HG03378 (cell line): Measurements from ENCODE around the gene BANK1.
"Not testable (repeated sequence)": the region's sequence is repeated elsewhere in the genome, so short reads cannot be mapped to it uniquely, and the experiment has no call there.

ENCODE experiments used
- ATAC-seq: cut with Tn5 transposase; IDR thresholded peaks from one replicate; pipeline ENCODE4 v1.9.1; 2021; ENCODE audit warnings: mild to moderate bottlenecking, moderate library complexity; ENCODE audit not compliant: unreplicated experiment

BANK1 gene

DNA sequence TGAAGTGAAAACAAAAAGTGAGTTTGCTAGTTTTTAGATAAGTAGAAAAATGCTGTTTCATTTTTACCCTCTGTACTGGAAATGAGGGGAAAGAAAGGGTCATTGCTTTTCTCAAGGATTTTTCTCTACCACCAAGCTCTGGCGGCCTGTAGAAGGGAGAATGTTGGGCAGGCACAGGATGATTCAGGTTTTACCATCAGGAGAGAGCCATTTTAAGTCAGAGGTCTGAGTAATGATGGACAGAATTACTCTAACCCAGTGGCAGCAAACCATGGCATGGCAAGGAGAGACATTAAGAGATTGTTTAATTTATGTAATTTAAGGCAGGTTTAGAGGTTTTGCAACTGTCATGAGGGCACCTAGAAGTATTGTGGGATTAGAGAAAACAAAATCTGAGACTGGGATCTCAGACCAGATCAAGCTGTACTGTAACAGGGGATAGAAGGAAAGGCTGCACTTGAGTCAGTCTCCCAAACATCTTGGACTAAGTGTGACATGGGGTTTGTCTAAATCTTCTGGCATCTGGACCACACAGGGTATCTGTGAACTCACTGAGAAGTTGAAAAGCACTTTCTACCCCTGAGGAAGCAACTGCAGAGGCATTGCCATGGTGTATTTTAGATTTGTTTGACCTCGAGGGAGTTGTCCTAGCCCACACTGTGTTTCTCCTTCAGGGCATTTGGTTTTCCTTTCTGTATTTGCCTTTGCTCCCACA lies 81.6 kb downstream of the BANK1 start:
- no peak for ATAC-seq

DNA sequence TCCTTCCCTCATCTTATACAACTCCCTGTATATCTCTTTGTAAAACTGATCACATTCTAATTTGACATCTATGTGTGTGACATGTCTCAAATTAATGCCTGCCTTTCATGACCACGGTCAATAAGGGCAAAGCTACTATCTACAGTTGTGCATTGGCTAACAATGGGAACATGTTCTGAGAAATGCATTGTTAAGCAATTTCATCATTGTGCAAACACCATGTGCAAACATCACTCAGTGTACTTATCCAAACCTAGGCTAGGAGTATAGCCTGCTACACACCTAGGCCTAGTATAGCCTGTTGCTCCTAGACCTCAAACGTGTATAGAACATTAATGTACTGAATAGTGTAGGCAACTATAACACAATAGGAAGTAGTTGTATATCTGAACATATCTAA lies 95.0 kb downstream of the BANK1 start:
- ATAC-seq, result no peak

DNA sequence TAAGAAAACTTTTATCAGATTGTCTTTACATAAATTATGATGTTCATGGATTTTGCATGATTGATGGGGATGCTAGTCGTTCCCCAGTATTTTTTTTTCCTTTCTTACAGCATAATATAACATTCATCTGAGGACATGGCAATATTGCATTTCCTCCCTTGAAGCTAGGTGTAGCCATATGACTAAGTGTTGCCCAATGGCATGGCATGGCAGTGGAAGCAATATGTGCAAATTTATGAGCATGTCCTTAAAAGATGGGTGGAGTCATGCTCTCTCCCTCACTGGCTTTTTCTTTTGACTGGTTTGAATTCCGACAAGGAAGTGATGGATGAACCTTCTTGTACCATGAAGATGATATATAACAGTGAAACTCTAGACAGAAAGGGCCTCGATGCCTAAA lies 96.3 kb downstream of the BANK1 start:
- ATAC-seq, result no peak

DNA sequence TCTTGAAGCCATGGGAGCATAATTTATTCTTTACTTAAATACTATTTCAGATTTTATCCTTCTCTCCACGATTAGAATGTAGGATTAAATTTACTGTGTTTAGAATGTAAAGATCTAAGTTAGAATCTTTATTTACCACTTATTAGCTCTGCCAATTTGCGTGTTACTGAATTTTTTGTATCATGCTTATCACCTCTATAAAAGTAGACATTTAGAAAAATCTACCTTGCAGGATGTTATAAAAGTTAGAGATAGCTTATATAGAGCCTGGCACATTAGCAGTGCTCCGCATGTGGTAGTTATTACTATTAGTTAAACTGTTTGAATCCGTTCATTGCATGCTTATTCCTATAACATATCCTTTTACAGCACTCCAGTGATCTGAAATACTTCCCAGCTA lies 97.9 kb downstream of the BANK1 start:
- ATAC-seq, result no peak

DNA sequence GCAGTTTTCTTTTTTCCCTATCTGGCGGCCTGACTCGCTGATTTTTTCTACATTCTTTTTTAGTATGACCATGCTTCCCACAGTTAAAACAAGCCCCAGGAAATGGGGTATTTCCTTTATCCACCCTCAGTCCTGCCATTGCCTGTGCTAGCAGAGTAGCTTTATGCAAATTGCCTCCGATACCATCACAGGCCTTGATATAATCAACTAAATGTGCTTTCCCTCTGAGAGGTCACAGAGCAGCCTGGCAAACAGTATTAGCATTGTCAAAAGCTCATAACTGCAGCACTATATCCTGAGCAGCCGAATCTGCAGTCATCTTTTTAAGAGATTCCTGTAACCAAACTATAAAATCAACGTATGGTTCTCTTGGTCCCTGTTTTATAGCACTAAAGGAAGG lies 115.0 kb downstream of the BANK1 start:
- not testable (repeated sequence) for ATAC-seq

DNA sequence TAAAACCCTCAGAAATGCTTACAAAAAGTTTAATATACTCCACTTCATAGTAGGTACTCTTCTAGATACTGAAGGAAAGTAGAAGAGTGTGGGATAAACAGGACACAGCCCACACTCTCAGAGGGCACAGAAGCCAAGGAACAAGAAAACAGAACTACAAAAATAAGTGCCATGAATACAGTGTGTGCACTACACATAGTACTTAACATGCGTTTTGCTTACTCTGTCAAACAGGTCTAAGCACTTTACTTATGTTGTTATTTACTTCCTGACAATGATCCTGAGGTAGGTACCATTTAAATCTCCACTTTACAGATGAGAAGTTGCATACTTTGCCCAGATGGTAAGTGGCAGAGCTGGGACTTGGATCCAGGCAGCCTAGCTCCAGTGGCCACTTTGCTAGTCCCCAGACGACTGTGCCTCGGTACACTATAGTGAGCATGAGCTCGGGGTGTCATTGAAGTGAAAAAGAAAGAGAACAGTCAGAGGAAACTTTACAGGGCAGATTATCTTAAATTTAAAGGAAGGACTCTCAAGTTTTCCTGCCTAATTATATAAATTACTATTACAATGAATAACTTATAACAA lies 120.3 kb downstream of the BANK1 start:
- no peak for ATAC-seq

DNA sequence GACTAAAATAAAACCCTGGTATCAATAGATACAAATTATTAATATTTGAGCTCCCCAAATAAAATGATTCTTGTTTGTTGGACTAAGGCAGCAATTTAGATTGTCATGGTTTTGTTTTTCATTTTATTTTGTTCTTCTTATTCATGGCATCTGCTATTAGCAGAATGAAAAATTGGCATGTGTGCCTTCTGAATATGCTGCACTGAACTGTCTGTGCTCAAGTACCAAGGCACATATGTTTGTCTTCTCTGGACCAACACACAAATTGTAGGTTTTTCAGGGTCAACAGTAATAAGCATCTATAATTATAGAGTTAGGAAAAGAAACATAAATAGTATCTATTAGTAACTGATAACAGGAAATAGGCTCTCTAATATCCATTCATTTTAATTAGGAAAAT lies 121.1 kb downstream of the BANK1 start:
- ATAC-seq, result no peak

DNA sequence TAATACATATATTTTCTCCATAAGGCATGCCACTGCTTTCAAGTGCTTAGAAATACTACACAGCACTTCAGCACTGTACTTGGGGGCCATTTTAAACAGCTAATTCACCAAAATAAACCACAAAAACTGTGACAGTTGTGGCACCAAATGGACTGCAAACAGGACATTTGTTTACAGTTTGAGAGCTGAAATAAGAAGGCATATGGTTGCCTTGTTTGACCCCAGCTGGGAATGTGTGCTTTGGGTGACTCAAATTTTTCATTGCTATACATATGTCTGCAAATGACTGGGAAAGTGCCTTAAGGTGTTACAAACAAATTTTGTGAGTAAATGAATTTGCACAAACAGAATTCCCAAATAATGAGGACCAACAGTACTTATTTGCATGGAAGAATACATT lies 124.2 kb downstream of the BANK1 start:
- ATAC-seq, result no peak

DNA sequence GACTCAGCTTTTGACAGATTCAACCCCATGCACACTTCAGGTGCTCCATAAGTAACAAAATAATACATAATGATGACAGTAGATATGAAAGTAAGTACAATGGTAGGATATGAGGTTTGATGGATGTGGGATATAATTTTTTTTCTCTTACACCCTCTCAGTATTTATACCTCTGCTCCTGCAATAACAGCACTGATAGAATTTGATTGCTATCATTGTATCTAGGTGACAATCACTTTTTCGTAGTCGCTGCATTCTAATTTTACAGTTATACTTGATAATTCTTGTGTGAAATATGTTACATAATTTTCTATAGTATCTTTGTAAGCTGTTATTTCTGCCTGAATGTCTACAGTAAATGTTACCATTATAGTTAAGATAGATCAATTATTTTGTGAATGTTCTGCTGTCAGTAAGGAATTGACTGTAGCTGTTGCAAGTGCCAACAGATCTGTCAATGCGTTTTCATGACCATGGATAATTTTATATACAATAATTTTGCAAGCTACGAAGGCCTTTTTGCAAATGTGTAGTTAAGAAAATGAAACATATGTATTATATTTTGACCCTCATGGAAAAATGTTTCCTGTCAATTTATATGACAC lies 128.9 kb downstream of the BANK1 start:
- ATAC-seq, result no peak

DNA sequence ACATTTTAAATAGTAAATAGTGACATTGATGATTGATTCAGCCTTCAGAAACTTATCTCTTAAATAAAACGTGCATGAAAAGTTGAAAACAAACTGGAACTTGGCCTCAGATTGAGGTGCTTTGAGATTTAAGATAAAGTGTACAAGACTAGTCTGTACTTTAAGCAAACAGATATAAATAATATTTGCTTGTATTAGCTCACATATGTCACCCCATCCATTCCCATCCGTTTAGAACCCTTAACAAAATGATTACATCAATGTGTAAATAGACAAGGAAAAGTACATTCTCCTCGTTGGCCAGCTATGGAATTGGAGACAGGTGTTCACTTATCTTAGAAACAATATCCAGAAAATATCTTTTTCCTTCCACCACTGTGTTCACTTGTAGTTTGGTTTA lies 130.8 kb downstream of the BANK1 start:
- ATAC-seq, result no peak

DNA sequence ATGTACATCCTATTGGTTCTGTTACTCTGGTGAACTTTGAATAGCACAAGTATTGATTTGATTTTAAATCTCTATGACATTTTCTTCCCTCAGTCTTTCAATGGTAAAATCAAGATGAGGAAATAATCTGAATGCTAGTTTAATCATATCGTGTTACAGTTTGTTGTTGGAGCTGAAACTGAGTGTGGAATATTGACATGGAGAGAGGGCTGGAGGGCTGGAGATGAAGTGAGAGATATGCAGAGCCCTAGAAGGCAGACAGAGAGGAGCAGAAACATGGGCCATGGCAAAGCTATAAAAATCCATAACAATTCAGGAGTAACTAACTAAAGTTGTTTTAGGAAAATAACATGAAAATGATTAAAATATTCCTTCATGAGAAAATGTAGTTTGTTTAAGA lies 141.1 kb downstream of the BANK1 start:
- no peak for ATAC-seq

DNA sequence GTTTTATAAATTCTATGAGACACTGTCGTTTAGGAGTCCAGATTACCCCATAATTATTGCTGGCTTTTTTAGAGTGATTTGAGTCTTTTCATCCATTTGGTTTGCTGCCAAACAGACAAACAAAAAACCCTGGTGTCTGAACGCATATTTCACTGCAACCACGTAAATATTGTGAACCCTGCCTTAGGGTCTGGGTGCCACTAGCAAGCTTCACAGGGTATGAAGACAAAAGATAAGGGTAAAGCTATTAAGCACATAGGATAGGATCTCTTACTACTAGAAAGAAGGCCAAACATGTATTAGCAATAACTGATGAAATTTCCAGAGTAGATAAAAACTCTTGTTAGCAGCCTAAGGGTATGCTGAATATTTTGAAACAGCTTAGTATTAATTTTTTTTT lies 143.3 kb downstream of the BANK1 start:
- no peak for ATAC-seq

DNA sequence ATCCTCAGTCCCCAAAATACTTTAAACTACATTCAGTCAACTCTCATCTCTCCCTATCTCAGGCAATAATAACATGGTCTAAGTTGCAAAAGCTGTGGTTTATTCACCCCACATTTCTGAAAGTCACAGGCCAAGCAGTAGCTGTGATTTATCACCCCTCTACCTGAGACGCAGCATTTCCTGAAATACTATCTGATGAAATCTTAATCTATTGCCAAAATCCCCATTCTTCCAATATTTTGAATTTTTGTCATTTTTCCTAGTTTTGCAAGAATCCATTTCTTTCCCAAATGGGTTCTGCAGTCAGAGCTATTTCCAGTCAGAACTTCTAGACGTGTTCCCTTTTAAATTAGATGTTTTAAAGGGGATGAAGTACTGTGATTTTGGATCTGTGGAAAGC lies 148.3 kb downstream of the BANK1 start:
- no peak for ATAC-seq

DNA sequence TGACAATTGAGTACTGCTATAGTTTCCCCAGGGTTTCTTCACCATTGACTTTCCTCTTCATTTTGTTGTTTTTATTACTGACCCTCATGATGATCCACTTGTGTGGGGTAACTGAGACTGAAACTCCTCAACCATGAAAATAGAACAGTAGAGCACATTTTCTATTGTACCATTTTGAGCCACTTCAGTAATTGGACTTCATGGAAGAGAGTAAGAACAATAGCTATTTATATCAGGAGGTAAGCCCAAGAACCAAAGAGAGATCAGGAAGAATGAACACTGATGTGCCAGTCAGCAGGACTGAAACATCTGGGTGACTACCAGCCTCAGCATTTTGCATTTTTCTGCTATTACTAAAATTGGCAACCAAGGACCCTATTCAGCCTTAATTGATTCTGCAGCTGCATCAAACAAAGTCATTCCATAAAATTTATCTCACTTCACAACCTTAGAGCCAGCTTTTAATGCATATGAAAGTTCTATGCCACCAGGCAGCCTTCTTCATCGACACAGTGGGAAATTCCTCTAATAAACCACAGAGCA lies 151.4 kb downstream of the BANK1 start:
- no peak for ATAC-seq

DNA sequence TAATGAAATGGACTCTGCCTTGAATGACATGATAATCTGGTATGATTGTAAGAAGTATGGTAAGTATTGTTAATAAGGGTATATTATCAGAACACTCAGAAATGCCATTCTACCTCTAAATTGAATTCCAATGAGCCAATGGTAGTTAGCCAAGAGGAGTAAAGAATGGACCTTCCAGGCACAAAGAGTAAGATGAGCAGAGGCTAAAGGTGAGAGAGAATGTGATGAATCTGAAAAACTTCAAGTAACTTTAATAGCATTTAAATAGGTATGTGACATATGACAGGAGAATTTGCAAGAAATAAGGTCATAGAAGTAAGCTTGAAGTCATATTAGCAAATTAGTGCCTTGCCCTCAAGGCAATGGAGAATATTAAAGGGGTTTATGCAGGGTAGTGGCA lies 152.4 kb downstream of the BANK1 start:
- no peak for ATAC-seq

DNA sequence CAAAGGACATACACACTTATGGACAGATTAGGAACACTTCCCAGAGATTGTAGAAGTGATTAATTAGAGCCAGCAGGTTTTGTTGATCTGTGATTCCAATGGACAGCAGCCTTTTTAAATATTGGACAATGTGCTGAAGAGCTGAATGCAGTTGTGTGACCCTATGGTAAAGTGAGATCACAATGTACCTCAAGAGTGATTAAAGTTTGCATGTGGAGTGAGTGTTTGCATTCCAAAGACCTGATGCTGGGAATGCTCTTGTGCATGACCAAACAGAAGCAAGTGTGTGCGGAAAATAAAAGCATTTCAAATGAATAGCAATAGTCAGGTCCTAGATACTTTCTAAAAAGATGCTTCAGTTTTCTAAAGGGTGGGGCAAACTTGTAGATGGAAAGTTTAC lies 154.1 kb downstream of the BANK1 start:
- ATAC-seq, result no peak

DNA sequence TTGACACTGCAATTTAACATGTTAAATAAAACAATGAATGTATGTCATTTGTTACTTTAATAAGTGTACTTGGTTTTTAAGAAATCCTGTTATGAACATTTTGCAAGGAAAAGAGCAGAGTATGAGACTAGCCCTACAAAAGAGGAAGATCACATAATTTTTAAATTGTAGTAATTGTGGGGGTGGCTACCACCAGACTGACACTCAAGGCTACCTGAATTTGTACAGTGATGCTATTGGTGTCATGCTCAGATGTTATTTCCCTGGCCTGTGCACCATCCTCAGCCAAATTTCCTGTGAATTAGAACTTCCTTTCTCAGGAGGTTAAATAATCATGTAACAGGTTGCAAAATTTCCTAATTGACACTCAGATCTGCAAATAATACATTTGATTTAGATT lies 157.5 kb downstream of the BANK1 start:
- ATAC-seq, result no peak

DNA sequence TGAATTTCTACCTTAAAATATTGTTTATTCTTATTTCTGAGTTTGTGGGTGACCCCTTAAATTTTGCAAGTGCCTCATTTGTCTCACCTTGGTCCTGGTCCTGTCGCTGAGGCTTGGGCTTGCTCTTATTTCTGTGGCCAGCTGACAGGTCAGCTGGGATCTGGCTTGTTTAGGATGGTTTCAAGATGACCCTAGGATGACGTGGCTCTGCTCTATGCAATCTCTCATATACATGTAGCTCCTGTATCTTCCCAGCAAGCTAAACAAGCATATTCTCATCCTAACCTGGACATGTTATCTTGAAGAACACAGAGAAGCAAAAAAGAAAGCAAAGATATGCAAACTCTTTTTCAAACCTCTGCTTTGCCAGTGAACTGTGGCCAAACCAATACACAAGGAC lies 158.4 kb downstream of the BANK1 start:
- no peak for ATAC-seq

DNA sequence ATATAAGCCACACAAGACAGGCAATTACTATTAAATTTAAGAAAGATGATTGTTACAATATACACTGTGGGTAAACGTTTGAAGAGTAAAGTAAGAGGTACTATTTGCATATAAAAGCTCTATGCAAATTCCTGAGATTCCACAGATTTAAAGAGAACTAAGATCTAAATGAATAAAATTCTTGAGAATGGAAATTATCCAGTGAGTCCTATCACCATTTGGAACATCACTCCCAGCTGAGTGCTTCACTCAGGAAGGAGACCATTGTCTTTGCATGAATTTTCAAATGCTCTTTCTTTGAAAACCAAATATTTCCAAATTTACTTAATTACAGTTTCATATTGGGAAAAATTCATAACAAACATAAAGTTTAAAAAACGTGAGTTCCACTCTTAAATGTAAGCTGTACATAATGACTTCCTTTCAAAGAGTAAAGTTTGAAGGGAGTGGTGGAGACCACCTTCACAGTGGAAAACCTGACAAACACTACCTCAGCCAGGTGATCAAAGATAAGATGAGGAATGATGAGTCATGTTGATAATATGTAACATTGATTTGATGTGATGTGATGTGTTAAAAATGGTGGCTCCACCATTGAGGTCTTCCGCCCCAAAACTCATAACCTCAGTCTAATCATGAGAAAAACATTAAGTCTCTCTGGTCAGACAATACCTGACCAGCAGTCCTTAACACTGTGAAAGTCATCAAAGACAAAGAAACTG lies 159.9 kb downstream of the BANK1 start:
- ATAC-seq, result no peak

DNA sequence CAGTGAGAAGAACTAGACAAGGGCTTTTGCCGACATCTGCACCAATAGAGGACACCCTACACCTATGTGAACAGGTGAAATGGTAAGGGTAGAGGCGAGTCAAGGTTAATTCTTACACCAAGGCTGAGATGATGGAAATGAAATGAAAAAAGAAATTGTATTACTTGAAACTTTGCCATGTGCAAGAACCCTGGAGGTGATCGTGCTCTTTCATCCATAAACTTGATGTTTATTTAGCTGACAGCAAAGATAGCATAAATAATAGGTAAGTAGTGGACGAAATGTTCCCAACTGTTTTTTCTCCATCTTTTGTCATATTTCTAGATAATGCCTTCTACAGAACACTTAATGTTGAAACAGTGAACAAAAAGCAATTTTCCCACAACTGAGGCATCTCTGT lies 162.5 kb downstream of the BANK1 start:
- ATAC-seq, result no peak

DNA sequence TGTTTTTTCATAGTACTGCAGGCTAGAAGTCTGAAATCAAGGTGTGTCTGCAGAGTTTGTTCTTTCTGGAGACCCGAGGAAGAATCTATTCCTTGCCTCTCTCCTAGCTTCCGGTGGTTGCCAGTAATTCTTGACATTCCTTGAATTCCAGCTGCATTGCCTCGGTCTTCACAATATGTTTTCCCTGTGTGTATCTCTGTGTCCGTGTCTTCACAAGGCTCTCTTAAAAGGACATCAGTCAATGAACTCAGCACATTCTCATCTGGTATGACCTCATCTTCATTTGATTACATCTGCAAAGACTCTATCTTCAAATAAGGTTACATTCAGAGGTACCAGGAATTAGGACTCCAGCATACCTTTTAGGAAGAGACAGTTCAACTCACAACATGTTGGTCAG lies 163.4 kb downstream of the BANK1 start:
- ATAC-seq, result no peak

DNA sequence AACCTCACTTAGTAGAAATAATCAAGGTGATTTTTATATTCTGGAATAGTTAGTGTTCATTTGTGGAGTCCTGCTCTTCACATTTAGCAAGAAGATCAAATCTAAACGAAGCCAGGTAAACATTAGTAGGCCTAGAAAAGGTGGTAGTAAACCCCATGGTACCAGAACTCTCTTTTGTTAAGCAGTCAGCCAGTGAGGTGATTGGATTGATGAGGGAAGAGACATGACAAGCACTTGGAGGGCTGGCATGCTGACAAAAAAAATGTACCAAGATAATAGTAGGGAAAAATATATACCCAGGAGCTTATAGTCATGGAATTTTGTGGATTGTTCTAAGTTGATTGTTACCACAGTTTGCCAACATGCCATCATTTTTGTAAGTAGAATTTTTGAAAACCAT lies 163.8 kb downstream of the BANK1 start:
- ATAC-seq, result no peak
